Upper lobe of right lung (tissue), 1 donor: ENCODE measurements around the gene PHACTR3. TPM values are rescaled to one million over a fixed set of nuclear protein-coding genes. Genes with fewer than 3 reads are reported as not detected.

Experiments used
- ATAC-seq: fragments of 200-7000 bp; cut with Tn5 transposase; one replicate; pipeline ENCODE4 v1.9.1; 2020; ENCODE audit warnings: mild to moderate bottlenecking, moderate library complexity
- DNase-seq: peaks from one replicate; pipeline ENCODE4 v3.0.0-alpha.2; 2020
- H3K27ac ChIP-seq: fragments of 200-600 bp; one replicate; pipeline ENCODE4 v1.8.0; 2022
- H3K27me3 ChIP-seq: fragments of 200-600 bp; one replicate; pipeline ENCODE4 v1.8.0; 2022; ENCODE audit warnings: mild to moderate bottlenecking
- H3K36me3 ChIP-seq: fragments of 200-600 bp; one replicate; pipeline ENCODE4 v1.8.0; 2022
- H3K4me1 ChIP-seq: fragments of 200-600 bp; one replicate; pipeline ENCODE4 v1.8.0; 2022
- H3K4me3 ChIP-seq: fragments of 200-600 bp; one replicate; pipeline ENCODE4 v1.8.0; 2022; ENCODE audit warnings: mild to moderate bottlenecking
- H3K9me3 ChIP-seq: fragments of 200-600 bp; one replicate; pipeline ENCODE4 v1.8.0; 2022
- CTCF ChIP-seq: fragments of 200-600 bp; IDR thresholded peaks from one replicate; pipeline ENCODE4 v1.8.0; 2022; ENCODE audit warnings: antibody characterized with exemption
- intact Hi-C: fragments of 100-400 bp; cut with DNase I; formaldehyde crosslinking; loops from one replicate; pipeline ENCODE4 v1.11.0; 2022
- total RNA-seq: library from RNA; stranded (reverse); fragmentation: NEBNext Ultra II Directional; extraction: Animal tissue kit (Norgen Biotek cat#: 25700); gene quantifications from one replicate; pipeline ENCODE4 v1.2.1, GENCODE V29; 2021
- donor health status: DM: no; HTN: yes; CAD: no; lungs with severe emphysema.

PHACTR3 gene
- total RNA-seq, 1 donor from 2014 or later: 18.2 TPM

GRCh38 chr20:59745716-59746115, 141.4 kb downstream of the PHACTR3 start:
- ATAC-seq: no peak
- Histone ChIP-seq H3K27me3 (peaks cover 5% of the 10 kb centered on the region), H3K9me3 (no peaks in the 10 kb centered on the region), H3K27ac (no peak overlapping the region), H3K36me3 (no peaks in the 10 kb centered on the region), H3K4me3 (no peak overlapping the region), H3K4me1 (peaks cover 5% of the 10 kb centered on the region)
- TF ChIP-seq CTCF: no peak
- intact Hi-C loops: no loop called here
- no peak for DNase-seq

- intact Hi-C loops: no loop called here
- ATAC-seq (no peak), DNase-seq (no peak)
- Histone ChIP-seq H3K9me3 (no peaks in the 10 kb centered on the region), H3K36me3 (no peaks in the 10 kb centered on the region), H3K4me1 (peaks cover 5% of the 10 kb centered on the region), H3K27ac (no peak overlapping the region), H3K27me3 (peaks cover 10% of the 10 kb centered on the region), H3K4me3 (no peak overlapping the region)
- TF ChIP-seq CTCF: no peak
Measured at GRCh38 chr20:59746155-59746554, 141.8 kb downstream of the PHACTR3 start.

GRCh38 chr20:59747671-59748515, 143.6 kb downstream of the PHACTR3 start:
- DNase-seq (no peak), ATAC-seq (no peak)
- H3K4me3 ChIP-seq: no peak overlapping the region
- H3K27me3 ChIP-seq: peaks cover 19% of the 10 kb centered on the region
- intact Hi-C loops: no loop called here
- H3K9me3 ChIP-seq: no peaks in the 10 kb centered on the region
- no peak overlapping the region for H3K27ac ChIP-seq
- TF ChIP-seq CTCF: no peak
- no peaks in the 10 kb centered on the region for H3K36me3 ChIP-seq
- H3K4me1 ChIP-seq: peaks cover 16% of the 10 kb centered on the region

GRCh38 chr20:59748619-59749191, 144.4 kb downstream of the PHACTR3 start:
- no peak for DNase-seq
- no peak for TF ChIP-seq CTCF
- H3K27ac ChIP-seq: peak overlapping the region; percentile 42
- no peaks in the 10 kb centered on the region for H3K36me3 ChIP-seq
- intact Hi-C loops: no loop called here
- H3K4me1 ChIP-seq: peaks cover 18% of the 10 kb centered on the region
- no peak overlapping the region for H3K4me3 ChIP-seq
- H3K9me3 ChIP-seq: no peaks in the 10 kb centered on the region
- ATAC-seq: no peak
- peaks cover 27% of the 10 kb centered on the region for H3K27me3 ChIP-seq

- ATAC-seq: no peak
- intact Hi-C loops: no loop called here
- TF ChIP-seq CTCF: no peak
- DNase-seq: no peak
- Histone ChIP-seq H3K4me3 (no peak overlapping the region), H3K9me3 (no peaks in the 10 kb centered on the region), H3K36me3 (no peaks in the 10 kb centered on the region), H3K4me1 (peaks cover 18% of the 10 kb centered on the region), H3K27me3 (peaks cover 29% of the 10 kb centered on the region), H3K27ac (peak overlapping the region; percentile 42)
Measured at GRCh38 chr20:59749301-59749700, 145.0 kb downstream of the PHACTR3 start.
